HCT116 (cell line): Measurements from ENCODE around the gene NPDC1. TPM values are rescaled to one million over a fixed set of nuclear protein-coding genes. Genes with fewer than 3 reads are reported as not detected.

Source experiments
- ATAC-seq: fragments of 200-7000 bp; cut with Tn5 transposase; 2 replicates; pipeline ENCODE4 v1.9.1; 2020; ENCODE audit warnings: mild to moderate bottlenecking, moderate library complexity
- BruUV-seq: library from RNA; stranded (reverse); fragments of 400-500 nt; replicated peaks from 2 replicates; lab custom pipeline; 2021; lab: Mats Ljungman, UMichigan
- CTCF ChIA-PET: fragments of 300-600 bp; sonication (Branson Sonifier 250); formaldehyde crosslinking; loops from one replicate; lab custom pipeline; 2021; ENCODE audit warnings: antibody characterized with exemption; lab: Charles Lee
- POLR2A ChIA-PET: fragments of 300-600, 350-600 bp; sonication (Branson Sonifier 250); formaldehyde crosslinking; loops from one replicate; lab custom pipeline; 2021; ENCODE audit warnings: antibody characterized with exemption; lab: Charles Lee
- RAD21 ChIA-PET, 2 experiments: fragments of 300-600 bp; sonication (Branson Sonifier 250); formaldehyde crosslinking; loops; one replicate each; lab custom pipeline; 2023; ENCODE audit warnings: low total read pairs in 2 of 2; ENCODE audit not compliant: uncharacterized antibody in 2 of 2, unreplicated experiment in 2 of 2, low non-redundant PET in 1 of 2; lab: Charles Lee
- DNase-seq: peaks from one replicate; pipeline ENCODE4 v3.0.0-alpha.2; 2010; ENCODE audit warnings: low read depth, low spot score
- H2AFZ ChIP-seq: fragments of 200-600 bp; shearing (Covaris generic), sonication (generic); 2 replicates; pipeline ENCODE4 v1.6.1; 2017; ENCODE audit warnings: low read depth, mixed run types, mixed read lengths, antibody characterized with exemption, low read length; ENCODE audit not compliant: poor library complexity, severe bottlenecking
- H3K27ac ChIP-seq: 2 replicates; pipeline ENCODE4 v1.5.1; 2012; ENCODE audit warnings: low read depth, low read length
- H3K27me3 ChIP-seq: fragments of 200-600 bp; sonication (generic); 2 replicates; pipeline ENCODE4 v1.6.1; 2016; ENCODE audit warnings: mixed run types, low read length, mixed read lengths; ENCODE audit not compliant: insufficient read depth
- H3K36me3 ChIP-seq, 2 experiments: fragments of 200-500 bp in 1 of 2; fragments of 200-600 bp in 1 of 2; sonication (Bioruptor generic) in 1 of 2; sonication (generic) in 1 of 2; 2 replicates each; pipeline versions ENCODE4 v1.5.1 to v1.6.1; 2014 to 2016; ENCODE audit warnings: low read length in 2 of 2, inconsistent platforms in 1 of 2, mixed read lengths in 1 of 2, mixed run types in 1 of 2; ENCODE audit not compliant: insufficient read depth in 2 of 2, control insufficient read depth in 1 of 2
- H3K4me1 ChIP-seq, 2 experiments: fragments of 200-600 bp in 1 of 2; sonication (generic) in 1 of 2; 2 replicates each; pipeline versions ENCODE4 v1.5.1 to v1.6.1; 2012 to 2017; ENCODE audit warnings: low read length in 2 of 2, inconsistent platforms in 1 of 2, mild to moderate bottlenecking in 1 of 2, mixed read lengths in 1 of 2, mixed run types in 1 of 2, moderate library complexity in 1 of 2; ENCODE audit not compliant: insufficient read depth in 2 of 2, control insufficient read depth in 1 of 2
- H3K4me2 ChIP-seq: fragments of 200-600 bp; sonication (generic); 2 replicates; pipeline ENCODE4 v1.6.1; 2017; ENCODE audit warnings: mixed run types, low read length, mixed read lengths
- H3K4me3 ChIP-seq, 2 experiments: fragments of 200-600 bp in 1 of 2; sonication (generic) in 1 of 2; replicated peaks in 1 of 2; 2 replicates each; pipeline ENCODE4 v1.5.1; 2011 to 2016; ENCODE audit warnings: low read length in 2 of 2, control low read depth in 1 of 2, low read depth in 1 of 2, mild to moderate bottlenecking in 1 of 2, mixed read lengths in 1 of 2, mixed run types in 1 of 2
- H3K79me2 ChIP-seq: fragments of 200-600 bp; sonication (generic); 2 replicates; pipeline ENCODE4 v1.6.1; 2017; ENCODE audit warnings: mild to moderate bottlenecking, mixed run types, low read length, moderate library complexity, mixed read lengths; ENCODE audit not compliant: insufficient read depth
- H3K9ac ChIP-seq: fragments of 200-600 bp; sonication (generic); 2 replicates; pipeline ENCODE4 v1.6.1; 2016; ENCODE audit warnings: low read length, mixed read lengths
- H3K9me2 ChIP-seq: fragments of 200-600 bp; sonication (generic), shearing (Covaris generic); 2 replicates; pipeline ENCODE4 v1.6.1; 2017; ENCODE audit warnings: mixed run types, mild to moderate bottlenecking, moderate library complexity; ENCODE audit not compliant: insufficient read depth
- H3K9me3 ChIP-seq, 2 experiments: fragments of 200-500 bp in 1 of 2; fragments of 200-600 bp in 1 of 2; sonication (Bioruptor generic) in 1 of 2; sonication (generic) in 1 of 2; 2 replicates each; pipeline ENCODE4 v1.6.1; 2014 to 2017; ENCODE audit warnings: low read length in 2 of 2, mixed read lengths in 2 of 2, inconsistent platforms in 1 of 2, low read depth in 1 of 2, mild to moderate bottlenecking in 1 of 2, mixed run types in 1 of 2, moderate library complexity in 1 of 2; ENCODE audit not compliant: control insufficient read depth in 1 of 2, insufficient read depth in 1 of 2
- H4K20me1 ChIP-seq: fragments of 200-600 bp; sonication (generic), shearing (Covaris generic); 2 replicates; pipeline ENCODE4 v1.6.1; 2017; ENCODE audit warnings: mixed run types, mild to moderate bottlenecking, moderate library complexity; ENCODE audit not compliant: insufficient read depth
- EGR1 ChIP-seq: IDR thresholded peaks from 2 replicates; pipeline ENCODE4 v1.6.1; 2012; ENCODE audit warnings: low read depth
- EZH2phosphoT487 ChIP-seq: fragments of 200-600 bp; IDR thresholded peaks from 2 replicates; pipeline ENCODE4 v1.6.1; 2018; ENCODE audit warnings: antibody characterized with exemption, borderline replicate concordance
- POLR2AphosphoS5 ChIP-seq: IDR thresholded peaks from 2 replicates; pipeline ENCODE4 v1.6.1; 2011; ENCODE audit warnings: mild to moderate bottlenecking, low read depth, low read length, moderate library complexity
- TCF7L2 ChIP-seq: IDR thresholded peaks from 2 replicates; pipeline ENCODE4 v1.7.0; 2011; ENCODE audit warnings: borderline replicate concordance, inconsistent platforms; ENCODE audit not compliant: insufficient read depth, insufficient read length; ENCODE audit errors: extremely low read depth
- YY1 ChIP-seq: IDR thresholded peaks from 2 replicates; pipeline ENCODE4 v1.6.1; 2011; ENCODE audit warnings: low read length, low read depth, moderate library complexity, mild to moderate bottlenecking; ENCODE audit not compliant: insufficient replicate concordance; ENCODE audit errors: extremely low read depth
- intact Hi-C: fragments of 100-400 bp; cut with micrococcal nuclease; formaldehyde crosslinking; loops from 2 replicates; pipeline ENCODE4 v1.10.0; 2022
- total RNA-seq: library from RNA; stranded (reverse); gene quantifications from one replicate; pipeline ENCODE4 v1.2.1, GENCODE V29; 2021; ENCODE audit not compliant: unreplicated experiment

Gene NPDC1
- total RNA-seq, 1 experiment from 2014 or later: 98.8 TPM

DNA sequence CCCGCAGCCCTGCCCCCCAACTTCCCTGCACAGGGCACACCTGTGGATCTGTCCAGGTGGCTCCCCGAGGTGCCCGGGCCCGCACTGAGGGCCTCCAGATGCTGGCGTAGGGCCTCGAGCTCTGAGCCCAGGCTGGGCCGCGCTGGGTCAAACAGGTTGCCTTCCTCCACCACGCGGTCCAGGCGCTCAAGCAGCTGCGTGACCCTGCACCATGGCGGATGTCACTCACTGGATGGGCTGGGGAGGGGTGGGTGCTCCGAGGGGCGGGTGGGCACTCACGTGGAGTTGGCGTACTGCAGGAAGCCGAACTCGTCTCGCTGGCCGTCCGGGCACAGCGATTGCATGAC, 23.3 kb downstream of the NPDC1 start:
- Histone ChIP-seq H3K4me3 (no peak overlapping the region), H3K9me2 (no peaks in the 10 kb centered on the region), H3K79me2 (peaks cover 31% of the 10 kb centered on the region), H3K9me3 (no peaks in the 10 kb centered on the region), H2AFZ (no peak overlapping the region), H3K4me2 (peak overlapping the region; percentile 58), H3K9ac (peak overlapping the region; percentile 38), H3K27me3 (no peaks in the 10 kb centered on the region), H3K36me3 (peaks cover 0 to 8% of the 10 kb centered on the region in 2 experiments; a peak in 2 of 4 replicates), H3K4me1 (peaks cover 28 to 40% of the 10 kb centered on the region in 2 experiments; a peak in 3 of 4 replicates), H3K27ac (peak overlapping the region; percentile 63), H4K20me1 (no peaks in the 10 kb centered on the region)
- no peak for TF ChIP-seq TCF7L2
- BruUV-seq: no TSS peak
- ChIA-PET RAD21 (no interaction called here), CTCF (interaction anchor here (0.6 to 1.8 kb wide), 3 partner anchors 12 to 44 kb away, joined by 4 to 14 read pairs (median 6); partner anchors contain the start of gene NPDC1), POLR2A (no interaction called here)
- intact Hi-C loops: no loop called here
- ATAC-seq (no peak; the same call in 1 of the 2 replicates), DNase-seq (no peak)

DNA sequence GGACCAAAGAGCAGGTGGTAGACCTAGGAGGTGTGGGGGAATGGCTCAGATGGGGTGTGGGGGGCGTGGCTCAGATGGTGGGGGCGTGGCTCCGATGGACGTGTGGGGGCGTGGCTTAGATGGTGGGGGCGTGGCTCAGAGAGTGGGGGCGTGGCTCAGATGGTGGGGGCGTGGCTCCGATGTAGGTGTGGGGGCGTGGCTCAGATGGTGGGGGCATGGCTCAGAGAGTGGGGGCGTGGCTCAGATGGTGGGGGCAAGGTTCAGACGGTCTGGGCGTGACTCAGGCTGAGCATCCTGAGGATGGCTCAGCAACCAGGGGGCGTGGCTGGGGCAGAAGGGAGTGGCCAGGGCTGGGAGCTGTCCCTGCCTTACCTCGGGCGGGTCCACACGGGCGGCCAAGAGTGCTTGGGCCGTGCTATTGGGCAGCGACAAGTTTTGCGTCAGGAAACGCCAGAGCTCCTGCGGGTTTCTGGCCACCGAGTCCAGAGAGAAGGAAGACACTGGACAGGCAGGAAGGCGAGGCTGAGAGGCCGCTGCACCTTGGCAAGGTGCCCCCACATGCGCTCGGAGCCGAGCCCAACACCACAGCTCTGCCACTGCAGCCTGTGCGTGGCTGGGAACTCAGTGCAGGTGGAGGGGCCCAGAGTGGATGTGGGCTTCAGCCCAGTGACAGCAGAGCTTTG, 23.9 kb downstream of the NPDC1 start:
- H3K27me3 ChIP-seq: no peaks in the 10 kb centered on the region
- H3K36me3 ChIP-seq: peaks cover 5 to 11% of the 10 kb centered on the region in 2 experiments; a peak in 2 of 4 replicates
- peaks cover 27 to 36% of the 10 kb centered on the region in 2 experiments; a peak in 3 of 4 replicates for H3K4me1 ChIP-seq
- ChIA-PET POLR2A (no interaction called here), RAD21 (interaction anchor here in 1 of 2 experiments (0.6 kb wide), 1 partner anchor 242 kb away, joined by 3 read pairs; no protein-coding TSS in a partner anchor), CTCF (interaction anchor here (0.6 to 1.8 kb wide), 4 partner anchors 13 to 46 kb away, joined by 3 to 14 read pairs (median 5); partner anchors contain the start of gene NPDC1)
- no TSS peak for BruUV-seq
- H3K27ac ChIP-seq: peak overlapping the region; percentile 63
- TF ChIP-seq EGR1 (no peak), YY1 (no peak), EZH2phosphoT487 (no peak), POLR2AphosphoS5 (peak; percentile 37)
- H3K9me3 ChIP-seq: no peaks in the 10 kb centered on the region
- no peaks in the 10 kb centered on the region for H3K9me2 ChIP-seq
- intact Hi-C loops: no loop called here
- no peak overlapping the region for H2AFZ ChIP-seq
- DNase-seq (peak; percentile 92), ATAC-seq (peak; percentile 97)
- H3K4me3 ChIP-seq: no peak overlapping the region
- peaks cover 26% of the 10 kb centered on the region for H3K79me2 ChIP-seq
- no peaks in the 10 kb centered on the region for H4K20me1 ChIP-seq
- H3K4me2 ChIP-seq: peak overlapping the region; percentile 58
- H3K9ac ChIP-seq: peak overlapping the region; percentile 38
